ENCODE data around the gene CEP44.
"Not testable (repeated sequence)": the region's sequence is repeated elsewhere in the genome, so short reads cannot be mapped to it uniquely, and the experiment has no call there.

Gene CEP44

GRCh38 chr4:174279433-174280155, 4.1 kb upstream of the CEP44 start:
- DNase-seq: no peak

- DNase-seq: no peak
These were observed 2.5 kb upstream of the CEP44 start for GRCh38 chr4:174281182-174281737.

- DNase-seq: no peak
These were observed 1.8 kb upstream of the CEP44 start for GRCh38 chr4:174281901-174282300.

- DNase-seq: peak; percentile 73
These were observed 740 bp upstream of the CEP44 start for GRCh38 chr4:174282836-174283506.

GRCh38 chr4:174284487-174284886, 776 bp downstream of the CEP44 start:
- DNase-seq: no peak

- no peak for DNase-seq
These were observed 3.2 kb downstream of the CEP44 start for GRCh38 chr4:174286870-174287269.

GRCh38 chr4:174292473-174292872, 8.8 kb downstream of the CEP44 start:
- no peak for DNase-seq

GRCh38 chr4:174294641-174295040, 10.9 kb downstream of the CEP44 start:
- DNase-seq: not testable (repeated sequence)

GRCh38 chr4:174295142-174295541, 11.4 kb downstream of the CEP44 start:
- DNase-seq: not testable (repeated sequence)

GRCh38 chr4:174303687-174304086, 20.0 kb downstream of the CEP44 start:
- no peak for DNase-seq

GRCh38 chr4:174304664-174305063, 21.0 kb downstream of the CEP44 start:
- DNase-seq: no peak

GRCh38 chr4:174305961-174306360, 22.2 kb downstream of the CEP44 start:
- DNase-seq: no peak

- DNase-seq: no peak
These were observed 24.0 kb downstream of the CEP44 start for GRCh38 chr4:174307694-174308093.

GRCh38 chr4:174312993-174313392, 29.3 kb downstream of the CEP44 start:
- no peak for DNase-seq

- DNase-seq: no peak
These were observed 30.6 kb downstream of the CEP44 start for GRCh38 chr4:174314274-174314673.

GRCh38 chr4:174314770-174315169, 31.1 kb downstream of the CEP44 start:
- no peak for DNase-seq

- DNase-seq: no peak
These were observed 32.8 kb downstream of the CEP44 start for GRCh38 chr4:174316546-174316945.

GRCh38 chr4:174316954-174317353, 33.2 kb downstream of the CEP44 start:
- DNase-seq: no peak

- DNase-seq: no peak
These were observed 33.8 kb downstream of the CEP44 start for GRCh38 chr4:174317531-174317930.

- DNase-seq: no peak
These were observed 35.4 kb downstream of the CEP44 start for GRCh38 chr4:174318829-174319764.

- no peak for DNase-seq
These were observed 36.9 kb downstream of the CEP44 start for GRCh38 chr4:174320494-174321199.

GRCh38 chr4:174324236-174324635, 40.5 kb downstream of the CEP44 start:
- no peak for DNase-seq
